NOMO-1 treated with dmso at 0.1 percent for 144 hours (cell line): ENCODE results near the gene EYA3.

ENCODE experiments used
- DNase-seq: peaks from one replicate; lab custom pipeline; 2025; ENCODE audit not compliant: unreplicated experiment; lab: John Stamatoyannopoulos, UW

EYA3 gene

GRCh38 chr1:28071813-28072212, 16.6 kb downstream of the EYA3 start:
- DNase-seq = no peak

GRCh38 chr1:28070725-28071593, 17.5 kb downstream of the EYA3 start:
- no peak for DNase-seq

- no peak for DNase-seq
Measured at GRCh38 chr1:28067523-28068090, 20.8 kb downstream of the EYA3 start.

GRCh38 chr1:28066393-28067154, 21.8 kb downstream of the EYA3 start:
- DNase-seq = no peak

GRCh38 chr1:28064064-28064463, 24.3 kb downstream of the EYA3 start:
- DNase-seq = no peak

- no peak for DNase-seq
Measured at GRCh38 chr1:28062806-28063205, 25.6 kb downstream of the EYA3 start.

- DNase-seq = no peak
Measured at GRCh38 chr1:28058971-28059878, 29.2 kb downstream of the EYA3 start.

- DNase-seq = no peak
Measured at GRCh38 chr1:28058168-28058567, 30.2 kb downstream of the EYA3 start.

GRCh38 chr1:28056129-28056925, 32.1 kb downstream of the EYA3 start:
- no peak for DNase-seq

GRCh38 chr1:28050776-28051175, 37.6 kb downstream of the EYA3 start:
- no peak for DNase-seq

- no peak for DNase-seq
Measured at GRCh38 chr1:28046716-28047115, 41.7 kb downstream of the EYA3 start.

- DNase-seq = no peak
Measured at GRCh38 chr1:28045777-28046176, 42.6 kb downstream of the EYA3 start.

- no peak for DNase-seq
Measured at GRCh38 chr1:28044399-28044798, 44.0 kb downstream of the EYA3 start.

- DNase-seq = no peak
Measured at GRCh38 chr1:28039341-28039740, 49.1 kb downstream of the EYA3 start.

- no peak for DNase-seq
Measured at GRCh38 chr1:28037946-28038345, 50.5 kb downstream of the EYA3 start.

- no peak for DNase-seq
Measured at GRCh38 chr1:28037206-28037605, 51.2 kb downstream of the EYA3 start.

- no peak for DNase-seq
Measured at GRCh38 chr1:28036431-28036830, 52.0 kb downstream of the EYA3 start.

- DNase-seq = no peak
Measured at GRCh38 chr1:28035420-28035819, 53.0 kb downstream of the EYA3 start.

GRCh38 chr1:28032281-28032680, 56.1 kb downstream of the EYA3 start:
- DNase-seq = no peak

- no peak for DNase-seq
Measured at GRCh38 chr1:28031173-28031572, 57.2 kb downstream of the EYA3 start.
